H1 (cell line): ENCODE data around the gene YPEL4. TPM values are rescaled to one million over a fixed set of nuclear protein-coding genes. Genes with fewer than 3 reads are reported as not detected.

ENCODE experiments used
- CBX8 ChIP-seq: fragments of 300-800, 300-1000 bp; sonication (generic); IDR thresholded peaks from 2 replicates; pipeline ENCODE4 v1.7.1; 2016; ENCODE audit warnings: low read depth, low read length, borderline replicate concordance
- FOSL1 ChIP-seq: IDR thresholded peaks from 2 replicates; pipeline ENCODE4 v1.6.1; 2011; ENCODE audit warnings: mild to moderate bottlenecking, low read depth, low read length, moderate library complexity; ENCODE audit not compliant: insufficient read depth
- RFX5 ChIP-seq: IDR thresholded peaks from 2 replicates; pipeline ENCODE4 v1.6.1; 2011; ENCODE audit warnings: low read depth, low read length, improper control_type of control experiment, borderline replicate concordance
- polyA plus RNA-seq, 7 experiments: library from polyadenylated mRNA; depleted of rRNA in 3 of 7; stranded (reverse) in 5 of 7; unstranded in 2 of 7; fragments of >200 nt in 5 of 7; fragments of 200-250 nt in 2 of 7; gene quantifications; 1 replicate in 5 of 7; 2 replicates in 1 of 7; 4 replicates in 1 of 7; pipeline versions ENCODE4 v1.2.1 to v1.2.3, GENCODE V29; 2011 to 2013; ENCODE audit warnings: missing spikeins in 2 of 7, mixed read lengths in 2 of 7
- total RNA-seq: library from RNA; stranded (reverse); fragmentation: NEBNext Ultra II Directional; extraction: Animal tissue kit (Norgen Biotek cat#: 25700); gene quantifications from 2 replicates; pipeline ENCODE4 v1.2.1, GENCODE V29; 2021

The YPEL4 gene
- total and polyA plus RNA-seq, 2 of the 8 experiments (the other 6 are each of a cell fraction or from before 2014, with no cell fraction given) = 0.13 to 0.38 TPM

DNA sequence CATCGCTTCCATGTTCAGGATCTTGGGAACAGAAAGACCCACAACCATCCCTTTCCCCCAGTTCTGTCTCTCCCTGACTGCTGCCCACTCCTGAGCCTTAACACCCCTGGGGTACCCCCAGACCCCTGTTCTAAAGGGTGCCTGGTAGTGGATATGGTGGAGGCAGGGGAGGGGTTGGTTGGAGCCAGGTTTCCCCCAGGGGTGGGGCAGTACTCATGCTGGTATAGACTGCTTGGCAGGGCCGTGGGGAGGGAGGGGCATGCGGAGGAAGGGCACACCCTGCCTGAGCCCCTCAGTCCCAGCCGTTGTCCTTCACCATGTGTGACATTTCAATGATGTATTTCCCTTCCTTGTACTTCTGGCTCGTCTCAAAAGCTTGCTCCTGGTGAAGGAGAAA is 4.0 kb downstream of the YPEL4 start (continued):
- TF ChIP-seq RFX5 = no peak
- no peak for TF ChIP-seq CBX8
- no peak for TF ChIP-seq FOSL1
